Neural cell (in vitro differentiated cells): Measurements from ENCODE around the gene PRKCA. TPM values are rescaled to one million over a fixed set of nuclear protein-coding genes. Genes with fewer than 3 reads are reported as not detected.

Experiments
- H2AFZ ChIP-seq: fragments of 200-600, 300-800 bp; sonication (generic), shearing (Covaris generic); 2 replicates; pipeline ENCODE4 v1.6.0; 2014; ENCODE audit warnings: low read depth, mild to moderate bottlenecking, antibody characterized with exemption, low read length, moderate library complexity
- H3F3A ChIP-seq: fragments of 200-600 bp; shearing (Covaris generic); 2 replicates; pipeline ENCODE4 v1.6.1; 2016; ENCODE audit warnings: mild to moderate bottlenecking, moderate library complexity, mixed read lengths, antibody characterized with exemption, low read length; ENCODE audit not compliant: insufficient read depth, poor library complexity, severe bottlenecking
- H3K27ac ChIP-seq: fragments of 200-600, 300-800 bp; sonication (generic), shearing (Covaris generic); 2 replicates; pipeline ENCODE4 v1.5.1; 2014; ENCODE audit warnings: mild to moderate bottlenecking, low read length, moderate library complexity
- H3K27me3 ChIP-seq: fragments of 300-800, 200-600 bp; sonication (generic), shearing (Covaris generic); 2 replicates; pipeline ENCODE4 v1.6.0; 2014; ENCODE audit warnings: mild to moderate bottlenecking, low read depth, low read length, moderate library complexity; ENCODE audit not compliant: insufficient read depth
- H3K36me3 ChIP-seq: fragments of 300-800, 200-600 bp; sonication (generic), shearing (Covaris generic); 2 replicates; pipeline ENCODE4 v1.5.1; 2014; ENCODE audit warnings: mild to moderate bottlenecking, antibody characterized with exemption, low read length, moderate library complexity; ENCODE audit not compliant: insufficient read depth
- H3K4me2 ChIP-seq: fragments of 300-800, 200-600 bp; sonication (generic), shearing (Covaris generic); 2 replicates; pipeline ENCODE4 v1.6.0; 2014; ENCODE audit warnings: mild to moderate bottlenecking, low read length
- H3K4me3 ChIP-seq: fragments of 300-800, 200-600 bp; sonication (generic), shearing (Covaris generic); 2 replicates; pipeline ENCODE4 v1.5.1; 2014; ENCODE audit warnings: mild to moderate bottlenecking, low read length, moderate library complexity
- H3K79me2 ChIP-seq: fragments of 200-600 bp; shearing (Covaris generic); replicated peaks from 2 replicates; pipeline ENCODE4 v1.6.0; 2014; ENCODE audit warnings: mild to moderate bottlenecking, low read length, moderate library complexity; ENCODE audit not compliant: insufficient read depth
- H3K9ac ChIP-seq: fragments of 300-800, 200-600 bp; sonication (generic), shearing (Covaris generic); 2 replicates; pipeline ENCODE4 v1.6.1; 2016; ENCODE audit warnings: mild to moderate bottlenecking, low read length, mixed read lengths
- H3K9me2 ChIP-seq: fragments of 200-600 bp; shearing (Covaris generic); 2 replicates; pipeline ENCODE4 v1.6.1; 2016; ENCODE audit warnings: mild to moderate bottlenecking, low read length, mixed read lengths; ENCODE audit not compliant: insufficient read depth
- H3K9me3 ChIP-seq: fragments of 200-600, 300-800 bp; sonication (generic), shearing (Covaris generic); 2 replicates; pipeline ENCODE4 v1.6.1; 2016; ENCODE audit warnings: mild to moderate bottlenecking, mixed run types, low read length, moderate library complexity, mixed read lengths
- H4K20me1 ChIP-seq: fragments of 200-600 bp; shearing (Covaris generic); 2 replicates; pipeline ENCODE4 v1.6.1; 2016; ENCODE audit warnings: mild to moderate bottlenecking, mixed run types; ENCODE audit not compliant: insufficient read depth
- EP300 ChIP-seq: fragments of 450-650 bp; conservative IDR thresholded peaks from 2 replicates; pipeline ENCODE4 v1.6.1; 2014; ENCODE audit warnings: antibody characterized with exemption, mild to moderate bottlenecking, moderate library complexity; ENCODE audit not compliant: poor library complexity, severe bottlenecking
- EZH2 ChIP-seq: fragments of 200-600, 300-800 bp; shearing (Covaris generic), sonication (generic); IDR thresholded peaks from 2 replicates; pipeline ENCODE4 v1.6.1; 2014; ENCODE audit warnings: antibody characterized with exemption, low read length, borderline replicate concordance, mild to moderate bottlenecking; ENCODE audit not compliant: insufficient read depth, poor library complexity, severe bottlenecking
- MXI1 ChIP-seq: fragments of 450-650 bp; conservative IDR thresholded peaks from 2 replicates; pipeline ENCODE4 v1.6.1; 2014; ENCODE audit warnings: antibody characterized with exemption, mild to moderate bottlenecking; ENCODE audit not compliant: poor library complexity, severe bottlenecking
- POLR2AphosphoS5 ChIP-seq: IDR thresholded peaks from 2 replicates; pipeline ENCODE4 v1.6.1; 2012
- RAD21 ChIP-seq: fragments of 450-650 bp; conservative IDR thresholded peaks from 2 replicates; pipeline ENCODE4 v1.6.1; 2014; ENCODE audit warnings: antibody characterized with exemption, mild to moderate bottlenecking, moderate library complexity
- REST ChIP-seq: IDR thresholded peaks from 2 replicates; pipeline ENCODE4 v1.6.1; 2012; ENCODE audit warnings: borderline replicate concordance
- SMC3 ChIP-seq: fragments of 450-650 bp; conservative IDR thresholded peaks from 2 replicates; pipeline ENCODE4 v1.6.1; 2014; ENCODE audit warnings: antibody characterized with exemption, mild to moderate bottlenecking, moderate library complexity; ENCODE audit not compliant: poor library complexity
- TAF1 ChIP-seq: IDR thresholded peaks from 2 replicates; pipeline ENCODE4 v1.6.1; 2012; ENCODE audit warnings: low read depth
- polyA plus RNA-seq: library from polyadenylated mRNA; depleted of rRNA; stranded (reverse); fragments of >200 nt; gene quantifications from 2 replicates; pipeline ENCODE4 v1.2.3, GENCODE V29; 2014
- TF ChIP-seq, protein P1 (sequence below): fragments of 450-650 bp; IDR thresholded peaks from 2 replicates; pipeline ENCODE4 v1.5.1; 2014; ENCODE audit warnings: antibody characterized with exemption, mild to moderate bottlenecking, moderate library complexity; ENCODE audit not compliant: poor library complexity, severe bottlenecking

The PRKCA gene
- polyA plus RNA-seq, 1 donor from 2014 or later: 5.9 TPM

GRCh38 chr17:66461343-66461995 lies 159.1 kb downstream of the PRKCA start:
- Histone ChIP-seq H3K9me2 (no peaks in the 10 kb centered on the region), H3K36me3 (no peaks in the 10 kb centered on the region), H3K4me2 (no peak overlapping the region), H3K9ac (no peak overlapping the region), H2AFZ (no peak overlapping the region), H3F3A (no peaks in the 10 kb centered on the region), H3K27me3 (no peaks in the 10 kb centered on the region), H3K27ac (no peak overlapping the region), H3K79me2 (no peaks in the 10 kb centered on the region), H3K4me3 (no peak overlapping the region), H3K9me3 (no peaks in the 10 kb centered on the region), H4K20me1 (no peaks in the 10 kb centered on the region)
- TF ChIP-seq EP300: no peak
- no peak for TF ChIP-seq SMC3

DNA sequence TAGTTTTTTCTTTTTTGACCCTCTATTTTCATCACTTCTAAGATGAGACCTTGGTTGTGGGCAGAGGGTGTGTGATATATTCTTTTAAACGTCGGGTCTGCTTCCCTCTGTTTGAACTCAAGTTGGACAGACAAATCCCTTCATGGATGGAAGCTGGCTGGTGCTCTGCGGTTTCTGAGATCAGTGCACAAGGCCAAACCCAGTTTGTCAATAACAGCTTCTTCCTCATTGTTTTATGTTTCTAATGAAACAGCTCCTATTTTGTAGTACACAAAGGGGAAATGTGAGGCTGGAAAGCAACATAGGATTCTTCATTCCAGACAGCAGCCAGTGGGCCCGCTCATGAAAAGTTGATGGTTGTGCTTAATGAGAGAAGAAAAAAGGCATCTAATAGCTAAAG lies 159.6 kb downstream of the PRKCA start:
- TF ChIP-seq, protein P1, sequence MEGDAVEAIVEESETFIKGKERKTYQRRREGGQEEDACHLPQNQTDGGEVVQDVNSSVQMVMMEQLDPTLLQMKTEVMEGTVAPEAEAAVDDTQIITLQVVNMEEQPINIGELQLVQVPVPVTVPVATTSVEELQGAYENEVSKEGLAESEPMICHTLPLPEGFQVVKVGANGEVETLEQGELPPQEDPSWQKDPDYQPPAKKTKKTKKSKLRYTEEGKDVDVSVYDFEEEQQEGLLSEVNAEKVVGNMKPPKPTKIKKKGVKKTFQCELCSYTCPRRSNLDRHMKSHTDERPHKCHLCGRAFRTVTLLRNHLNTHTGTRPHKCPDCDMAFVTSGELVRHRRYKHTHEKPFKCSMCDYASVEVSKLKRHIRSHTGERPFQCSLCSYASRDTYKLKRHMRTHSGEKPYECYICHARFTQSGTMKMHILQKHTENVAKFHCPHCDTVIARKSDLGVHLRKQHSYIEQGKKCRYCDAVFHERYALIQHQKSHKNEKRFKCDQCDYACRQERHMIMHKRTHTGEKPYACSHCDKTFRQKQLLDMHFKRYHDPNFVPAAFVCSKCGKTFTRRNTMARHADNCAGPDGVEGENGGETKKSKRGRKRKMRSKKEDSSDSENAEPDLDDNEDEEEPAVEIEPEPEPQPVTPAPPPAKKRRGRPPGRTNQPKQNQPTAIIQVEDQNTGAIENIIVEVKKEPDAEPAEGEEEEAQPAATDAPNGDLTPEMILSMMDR: no peak
- no peak for TF ChIP-seq EZH2
- no peak for TF ChIP-seq POLR2AphosphoS5
- TF ChIP-seq REST: no peak
- TF ChIP-seq TAF1: no peak
- TF ChIP-seq MXI1: no peak
- no peak for TF ChIP-seq SMC3
- no peak for TF ChIP-seq RAD21
- no peak for TF ChIP-seq EP300
- H3K79me2 ChIP-seq: no peaks in the 10 kb centered on the region
- H3K27me3 ChIP-seq: no peaks in the 10 kb centered on the region
- H3K9me3 ChIP-seq: no peaks in the 10 kb centered on the region
- H3K27ac ChIP-seq: no peak overlapping the region
- no peak overlapping the region for H2AFZ ChIP-seq
- no peaks in the 10 kb centered on the region for H3K9me2 ChIP-seq
- H3F3A ChIP-seq: no peaks in the 10 kb centered on the region
- no peak overlapping the region for H3K9ac ChIP-seq
- no peak overlapping the region for H3K4me2 ChIP-seq
- no peak overlapping the region for H3K4me3 ChIP-seq
- H4K20me1 ChIP-seq: no peaks in the 10 kb centered on the region
- no peaks in the 10 kb centered on the region for H3K36me3 ChIP-seq
